Suprapubic skin (tissue), 4 donors: ENCODE measurements around the gene CST11. TPM values are rescaled to one million over a fixed set of nuclear protein-coding genes. Genes with fewer than 3 reads are reported as not detected.

Experiments
- DNase-seq, 2 donors: peaks; one replicate each; pipeline ENCODE4 v3.0.0-alpha.2; 2019; ENCODE audit warnings: low spot score in 2 of 2
- H3K27ac ChIP-seq: fragments of 200-600 bp; sonication (generic); one replicate; pipeline ENCODE4 v1.5.1; 2019
- H3K27me3 ChIP-seq: fragments of 200-600 bp; sonication (generic); one replicate; pipeline ENCODE4 v1.5.1; 2019
- H3K36me3 ChIP-seq: fragments of 200-600 bp; sonication (generic); one replicate; pipeline ENCODE4 v1.5.1; 2019
- H3K4me1 ChIP-seq: fragments of 200-600 bp; sonication (generic); one replicate; pipeline ENCODE4 v1.5.1; 2019
- H3K4me3 ChIP-seq: fragments of 200-600 bp; sonication (generic); one replicate; pipeline ENCODE4 v1.5.1; 2019; ENCODE audit warnings: mild to moderate bottlenecking
- H3K9me3 ChIP-seq: fragments of 200-600 bp; sonication (generic); one replicate; pipeline ENCODE4 v1.5.1; 2019
- EP300 ChIP-seq: sonication (generic); formaldehyde crosslinking; IDR thresholded peaks from one replicate; pipeline ENCODE4 v1.6.1; 2017; ENCODE audit warnings: antibody characterized with exemption
- POLR2A ChIP-seq, 2 donors: fragments of 450-650 bp; IDR thresholded peaks; one replicate each; pipeline ENCODE4 v1.6.1; 2017; ENCODE audit warnings: antibody characterized with exemption in 2 of 2, mild to moderate bottlenecking in 2 of 2, moderate library complexity in 2 of 2
- POLR2AphosphoS5 ChIP-seq, 3 donors: sonication (generic); formaldehyde crosslinking; IDR thresholded peaks; one replicate each; pipeline ENCODE4 v1.6.1; 2017; ENCODE audit warnings: antibody characterized with exemption in 3 of 3
- whole genome bisulfite sequencing: methylation state at CpG from one replicate; pipeline ENCODE4 v1.1.5; 2018; 5-methylcytosine and 5-hydroxymethylcytosine counted together
- total RNA-seq, 4 donors: library from RNA; depleted of rRNA; stranded (reverse); fragments of >200 nt; gene quantifications; one replicate each; pipeline ENCODE4 v1.1.0, GENCODE V29; 2016
- TF ChIP-seq, protein P1 (sequence below), 2 donors: fragments of 200-600 bp in 1 of 2; fragments of 450-650 bp in 1 of 2; sonication (generic) in 1 of 2; IDR thresholded peaks; one replicate each; pipeline ENCODE4 v1.5.1; 2016 to 2019; ENCODE audit warnings: antibody characterized with exemption in 2 of 2, mild to moderate bottlenecking in 1 of 2, moderate library complexity in 1 of 2

CST11 gene
- total RNA-seq, 4 donors from 2014 or later: not detected

DNA sequence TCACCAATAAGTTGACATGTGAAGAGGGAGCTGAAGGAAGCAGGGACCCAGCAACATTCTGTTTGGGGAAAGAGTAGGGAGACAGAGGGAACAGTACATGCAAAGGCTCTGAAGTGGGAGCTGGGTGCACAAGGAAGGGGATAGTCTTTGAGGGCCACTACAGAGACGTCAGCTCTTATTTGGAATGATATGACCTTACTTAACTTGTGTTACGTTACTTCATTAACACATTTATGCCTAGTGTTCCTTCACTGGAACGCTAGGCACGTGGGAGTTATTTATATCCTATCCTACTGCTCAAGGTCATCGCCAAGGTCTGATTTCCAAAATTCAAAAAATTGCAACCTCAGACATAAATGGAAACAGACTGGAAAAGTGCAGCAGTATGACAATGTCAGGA lies 51.6 kb downstream of the CST11 start:
- Histone ChIP-seq H3K4me3 (no peak overlapping the region), H3K36me3 (peaks cover 4% of the 10 kb centered on the region), H3K27ac (no peak overlapping the region), H3K9me3 (no peaks in the 10 kb centered on the region), H3K27me3 (no peaks in the 10 kb centered on the region), H3K4me1 (peaks cover 16% of the 10 kb centered on the region)
- WGBS: 96% methylated on average over 5 of the region's 5 CpGs
- TF ChIP-seq EP300 (no peak), POLR2AphosphoS5 (IDR thresholded peaks at IDR 0.05) (no peak), POLR2A (IDR thresholded peaks at IDR 0.05) (no peak)
- TF ChIP-seq, protein P1, sequence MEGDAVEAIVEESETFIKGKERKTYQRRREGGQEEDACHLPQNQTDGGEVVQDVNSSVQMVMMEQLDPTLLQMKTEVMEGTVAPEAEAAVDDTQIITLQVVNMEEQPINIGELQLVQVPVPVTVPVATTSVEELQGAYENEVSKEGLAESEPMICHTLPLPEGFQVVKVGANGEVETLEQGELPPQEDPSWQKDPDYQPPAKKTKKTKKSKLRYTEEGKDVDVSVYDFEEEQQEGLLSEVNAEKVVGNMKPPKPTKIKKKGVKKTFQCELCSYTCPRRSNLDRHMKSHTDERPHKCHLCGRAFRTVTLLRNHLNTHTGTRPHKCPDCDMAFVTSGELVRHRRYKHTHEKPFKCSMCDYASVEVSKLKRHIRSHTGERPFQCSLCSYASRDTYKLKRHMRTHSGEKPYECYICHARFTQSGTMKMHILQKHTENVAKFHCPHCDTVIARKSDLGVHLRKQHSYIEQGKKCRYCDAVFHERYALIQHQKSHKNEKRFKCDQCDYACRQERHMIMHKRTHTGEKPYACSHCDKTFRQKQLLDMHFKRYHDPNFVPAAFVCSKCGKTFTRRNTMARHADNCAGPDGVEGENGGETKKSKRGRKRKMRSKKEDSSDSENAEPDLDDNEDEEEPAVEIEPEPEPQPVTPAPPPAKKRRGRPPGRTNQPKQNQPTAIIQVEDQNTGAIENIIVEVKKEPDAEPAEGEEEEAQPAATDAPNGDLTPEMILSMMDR (IDR thresholded peaks at IDR 0.05): no peak
- DNase-seq: no peak

Other genes starting within 250 kb of the CST11 start
- 10 to 100 TPM; 18.3 to 64.5 (median 43.9) TPM for gene NXT1, start 102.1 kb downstream of the CST11 start, total RNA-seq
- 10 to 100 TPM; 11.1 to 19.1 (median 15.2) TPM for gene GZF1, start 90.7 kb downstream of the CST11 start, total RNA-seq
- gene NAPB, start 31.4 kb downstream of the CST11 start, total RNA-seq: 10 to 100 TPM in 1 of 4 donors, 1 to 10 TPM in 3; 6.6 to 21.6 (median 8.9) TPM
- not detected for gene CSTL1, start 13.2 kb downstream of the CST11 start, total RNA-seq
- gene CST8, start 38.2 kb upstream of the CST11 start, total RNA-seq: not detected
- gene CST9L, start 115.6 kb upstream of the CST11 start, total RNA-seq: not detected
- gene CST9, start 153.0 kb upstream of the CST11 start, total RNA-seq: not detected
- 100 to 1,000 TPM; 258 to 476 (median 386) TPM for gene CST3, start 185.1 kb upstream of the CST11 start, total RNA-seq
- gene CST4, start 236.2 kb upstream of the CST11 start, total RNA-seq: not detected